SK-N-DZ (cell line): ENCODE measurements around the gene CAMK2A. TPM values are rescaled to one million over a fixed set of nuclear protein-coding genes. Genes with fewer than 3 reads are reported as not detected.

Experiments
- DNase-seq: peaks from one replicate; pipeline ENCODE4 v3.0.0-alpha.2; 2015; ENCODE audit warnings: low spot score
- polyA plus RNA-seq, 2 experiments: library from polyadenylated mRNA; depleted of rRNA; stranded (reverse); fragments of >200 nt; gene quantifications; 2 replicates each; pipeline ENCODE4 v1.2.3, GENCODE V29; 2014

The CAMK2A gene
- polyA plus RNA-seq (2014; cell fraction: cytosol; rRNA removed) = 3.2 and 6.5 TPM in 2 replicates
- polyA plus RNA-seq (2014; cell fraction: nucleus; rRNA removed) = 7.5 and 14.0 TPM in 2 replicates

- peak; percentile 85 for DNase-seq
These were observed at the start of gene CAMK2A for GRCh38 chr5:150289551-150290390. Gene CAMK2A, minus strand, starts transcription at chr5:150289773. Its CDS starts 148 bp downstream, at chr5:150289625.

GRCh38 chr5:150339165-150339564, 49.6 kb upstream of the CAMK2A start:
- no peak for DNase-seq

DNA sequence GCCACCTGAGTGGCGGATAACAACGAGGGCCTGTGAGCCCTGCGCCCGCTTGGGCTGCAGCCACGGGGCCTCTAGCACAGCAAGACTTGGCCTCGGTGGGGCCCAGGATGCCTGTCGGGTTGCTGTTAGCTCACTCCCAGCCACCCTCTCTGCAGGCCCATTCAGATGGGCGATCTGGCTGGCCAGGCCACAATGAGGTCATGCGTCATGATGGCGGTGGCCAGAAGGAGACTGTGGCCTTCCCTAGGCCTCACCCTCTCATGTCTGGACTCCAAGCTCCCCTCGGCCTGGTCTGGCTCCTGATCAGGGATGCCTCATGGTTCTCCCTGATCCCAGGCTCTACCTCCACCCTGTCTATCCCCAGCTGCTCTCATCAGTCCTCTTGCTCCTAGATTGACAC, 49.0 kb upstream of the CAMK2A start:
- DNase-seq = no peak

GRCh38 chr5:150335778-150336177, 46.2 kb upstream of the CAMK2A start:
- DNase-seq = no peak

GRCh38 chr5:150333400-150333799, 43.8 kb upstream of the CAMK2A start:
- no peak for DNase-seq

DNA sequence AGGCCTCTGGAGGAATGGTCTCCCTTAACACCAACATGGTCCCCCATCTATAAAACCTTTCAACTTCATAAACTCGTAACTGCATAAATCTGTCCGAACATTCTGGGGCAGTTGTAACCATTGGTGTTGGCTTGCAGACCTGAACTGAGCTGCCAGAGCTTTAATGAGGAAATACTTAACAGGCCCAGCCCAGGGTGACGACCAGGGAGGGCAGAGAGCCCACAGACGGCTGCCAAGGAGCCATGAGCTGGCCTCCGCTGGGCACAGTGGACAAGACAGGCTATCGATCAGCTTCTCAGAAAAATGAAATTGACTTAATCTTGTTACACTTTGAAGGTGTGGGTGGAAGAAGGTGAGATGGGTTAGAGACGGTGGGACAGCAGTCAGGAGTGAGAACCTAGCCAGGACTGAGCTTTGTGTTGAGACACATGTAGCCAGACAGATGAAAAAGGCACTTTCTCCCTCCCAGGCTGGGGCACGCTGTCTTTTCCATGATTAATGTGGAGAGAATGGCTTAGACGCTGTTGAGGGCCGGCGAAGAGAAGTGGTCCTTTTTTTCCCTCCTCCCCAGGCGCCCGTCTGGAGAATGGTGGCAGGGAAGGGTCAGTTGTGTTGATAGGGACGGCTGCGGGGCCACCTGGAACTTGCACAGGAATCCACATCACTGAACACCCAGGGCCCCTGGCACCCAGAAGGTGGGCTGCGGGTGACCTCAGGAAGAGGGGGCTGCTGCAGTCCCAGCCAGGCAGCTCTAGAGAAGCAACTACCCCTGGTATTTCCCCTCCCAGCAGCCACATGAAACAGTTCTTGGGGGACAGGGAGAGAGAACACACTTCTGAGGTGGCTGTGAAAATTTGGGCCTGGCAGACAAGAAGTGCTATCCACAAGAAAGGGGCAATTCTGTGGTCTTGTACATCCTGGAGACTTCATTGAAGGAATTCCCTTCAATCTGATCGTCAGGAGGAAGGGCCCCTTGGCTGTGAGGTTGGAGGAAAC, 40.6 kb upstream of the CAMK2A start:
- DNase-seq = no peak

DNA sequence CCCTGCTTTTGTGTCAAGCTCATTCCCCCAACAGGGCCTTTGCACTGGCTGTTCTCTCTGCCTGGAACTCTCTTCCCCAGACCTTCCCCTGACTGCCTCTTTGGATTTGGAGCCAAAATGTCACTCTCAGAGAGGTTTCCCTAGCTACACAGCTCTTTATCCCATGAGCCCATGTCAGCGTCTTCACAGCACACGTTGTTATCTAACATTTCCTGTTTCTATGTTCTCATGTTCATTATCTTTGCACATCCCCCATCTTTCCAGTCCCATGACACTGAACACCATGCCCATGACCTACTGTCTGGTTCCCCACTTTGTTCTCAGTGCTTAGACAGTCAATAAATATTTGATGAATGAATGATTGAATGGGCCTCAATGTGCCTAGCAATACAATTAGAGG, 39.5 kb upstream of the CAMK2A start:
- no peak for DNase-seq

DNA sequence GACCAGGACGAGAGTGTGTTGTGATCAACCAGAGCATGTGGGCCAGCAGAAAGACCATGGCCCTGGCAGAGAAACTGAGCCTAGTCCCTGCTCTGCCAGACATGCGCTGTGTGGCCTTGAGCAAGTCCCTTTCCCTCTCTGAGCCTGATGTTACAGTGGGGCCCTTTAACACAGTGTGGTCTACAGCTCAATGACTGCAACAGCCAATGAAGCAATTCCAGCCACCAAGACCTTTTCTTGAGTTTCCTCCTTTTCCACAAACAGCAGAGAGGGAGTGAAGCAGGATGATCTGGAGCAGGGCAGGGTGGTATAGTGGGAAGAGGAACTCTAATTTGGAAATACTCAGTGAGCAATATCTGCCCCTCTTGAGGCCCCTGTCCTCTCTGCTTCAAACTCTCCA, 38.9 kb upstream of the CAMK2A start:
- DNase-seq = no peak

DNA sequence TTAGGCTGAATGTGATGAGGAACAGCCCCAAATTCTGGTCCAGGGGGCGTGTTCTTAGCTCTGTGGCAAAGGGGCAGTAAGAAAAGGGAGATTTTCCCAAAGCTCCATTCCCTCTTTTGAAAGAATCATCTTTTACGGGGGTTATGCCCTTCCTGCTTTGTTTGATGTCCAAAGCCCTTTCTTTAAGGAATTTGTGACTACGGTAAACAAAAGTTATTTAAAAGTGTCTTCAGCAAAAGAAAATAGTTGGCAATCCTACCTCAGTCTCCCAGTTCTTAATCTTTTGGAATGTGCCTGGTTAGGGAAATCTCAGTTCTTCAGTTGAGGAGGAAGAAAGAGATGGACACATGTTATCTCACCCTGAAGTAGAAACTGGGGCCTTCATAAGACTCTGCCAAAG, 37.6 kb upstream of the CAMK2A start:
- DNase-seq = no peak

DNA sequence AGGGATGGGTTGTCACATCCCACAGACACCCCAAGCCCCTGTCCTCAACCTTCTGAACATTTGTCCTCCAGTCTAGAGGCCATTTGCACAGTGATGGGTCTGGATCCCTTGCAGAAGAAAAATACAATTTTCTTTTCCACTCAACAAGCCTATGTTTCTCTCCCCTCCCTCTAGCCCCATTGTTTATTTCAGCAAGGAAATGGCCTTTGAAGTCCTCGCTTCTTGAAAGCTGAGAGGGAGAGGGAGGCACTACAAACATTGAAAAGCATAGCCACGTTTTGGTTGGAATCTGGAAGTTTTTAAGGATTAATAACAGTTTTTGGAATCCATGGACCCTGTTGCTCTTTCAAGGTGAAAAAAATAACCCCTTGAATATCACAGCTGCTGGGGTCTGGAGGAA, 37.1 kb upstream of the CAMK2A start:
- no peak for DNase-seq

GRCh38 chr5:150325426-150325825, 35.9 kb upstream of the CAMK2A start:
- DNase-seq = no peak

DNA sequence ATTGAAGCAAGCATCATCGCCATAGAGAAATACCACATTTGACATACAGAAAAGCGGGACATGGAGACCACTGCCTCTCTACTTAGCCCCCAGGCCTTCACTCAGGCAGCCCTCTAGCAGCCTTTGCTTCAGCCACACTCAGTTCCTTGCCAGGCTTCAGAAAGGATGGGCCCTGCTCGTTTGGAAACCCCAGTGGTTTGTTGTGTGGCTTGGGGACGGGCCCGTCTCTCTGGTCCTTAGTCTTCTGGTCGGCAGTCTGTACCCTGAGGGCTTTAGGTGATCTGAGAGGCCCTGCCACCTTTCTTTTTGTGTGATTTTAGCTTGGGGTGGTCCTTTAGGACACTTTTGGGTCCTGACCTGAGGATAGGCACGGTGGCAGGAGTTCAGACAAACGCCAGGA, 34.2 kb upstream of the CAMK2A start:
- no peak for DNase-seq

- no peak for DNase-seq
These were observed 33.5 kb upstream of the CAMK2A start for GRCh38 chr5:150323092-150323491.

- no peak for DNase-seq
These were observed 32.6 kb upstream of the CAMK2A start for GRCh38 chr5:150322202-150322601.

DNA sequence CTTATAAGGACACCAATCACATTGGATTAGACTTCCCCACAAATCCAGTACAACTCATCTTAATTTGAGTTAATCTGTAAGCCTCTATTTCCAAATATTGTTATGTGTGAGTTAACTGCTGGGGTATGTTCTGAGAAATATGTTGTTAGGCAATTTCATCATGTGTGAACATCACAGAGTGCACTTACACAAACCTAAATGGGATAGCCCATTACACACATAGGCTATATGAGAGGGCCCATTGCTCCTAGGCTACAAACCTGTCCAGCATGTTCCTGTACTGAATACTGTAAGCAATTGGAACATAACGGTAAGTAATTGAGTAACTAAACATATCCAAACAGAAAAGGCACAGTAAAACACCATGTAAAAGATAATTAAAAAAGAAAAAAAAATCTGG, 32.2 kb upstream of the CAMK2A start:
- DNase-seq = no peak

- DNase-seq = no peak
These were observed 31.6 kb upstream of the CAMK2A start for GRCh38 chr5:150321211-150321610.

GRCh38 chr5:150320044-150320613, 30.6 kb upstream of the CAMK2A start:
- no peak for DNase-seq

DNA sequence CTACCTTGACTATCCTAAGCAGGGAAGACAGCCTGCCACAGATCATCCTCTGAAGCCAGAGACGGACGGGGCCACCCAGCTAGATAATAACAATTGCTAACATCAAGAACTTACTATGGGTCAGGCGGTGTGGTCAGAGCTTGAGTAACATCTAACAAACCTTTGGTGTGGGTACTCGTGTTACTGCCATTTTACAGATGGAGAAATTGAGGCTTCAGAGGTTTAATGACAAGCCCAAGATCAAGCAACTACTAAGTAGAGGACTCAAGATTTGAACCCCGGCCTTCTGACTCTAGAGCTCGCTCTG, 29.9 kb upstream of the CAMK2A start:
- no peak for DNase-seq

- DNase-seq = no peak
These were observed 29.3 kb upstream of the CAMK2A start for GRCh38 chr5:150318613-150319483.

DNA sequence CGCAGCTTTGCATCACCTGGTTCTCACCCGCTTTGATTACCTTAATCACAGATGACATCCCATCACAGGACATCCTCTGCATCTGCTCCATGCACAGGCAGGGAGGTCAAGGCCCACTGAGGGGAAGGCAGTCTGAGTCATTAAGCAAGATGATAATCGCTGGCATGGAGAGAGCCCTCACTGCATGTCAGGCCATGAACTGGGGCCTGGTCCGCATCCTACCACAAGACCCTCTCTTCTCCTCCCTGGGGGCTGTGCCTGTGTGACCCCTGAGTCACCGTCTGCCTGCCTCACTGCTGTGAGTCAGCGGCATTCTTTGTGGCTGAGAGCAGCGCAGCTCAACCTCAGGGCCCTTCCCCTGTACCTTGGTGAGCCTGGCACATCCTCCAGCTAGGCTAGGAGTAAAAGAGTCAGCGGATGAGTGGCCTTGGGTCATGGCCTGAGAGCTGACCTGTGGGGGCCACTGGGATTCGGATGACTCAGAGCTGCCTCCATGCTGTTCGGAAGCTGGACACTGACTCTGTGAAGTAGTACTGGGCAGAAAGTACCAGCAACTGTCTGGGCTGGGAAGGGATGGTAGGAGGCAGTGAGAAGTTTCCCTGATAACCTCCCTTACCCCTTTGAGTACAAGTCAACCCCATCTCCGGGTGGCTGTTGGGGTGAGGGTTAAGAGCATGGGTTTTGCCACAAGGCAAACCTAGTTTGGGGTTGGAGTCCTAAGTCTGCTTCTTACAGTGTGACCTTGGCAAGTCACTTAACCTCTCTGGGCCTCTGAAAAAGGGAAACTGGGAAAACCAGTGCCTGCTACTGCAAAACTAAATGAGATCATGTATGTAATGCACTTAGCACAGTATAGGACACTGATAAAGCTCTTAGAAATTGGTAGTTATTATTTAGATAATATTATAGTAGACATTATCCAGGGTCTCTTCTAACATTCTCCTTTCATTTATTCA, 27.8 kb upstream of the CAMK2A start:
- DNase-seq = peak; percentile 99
